ENCODE results near the gene SLC1A1. TPM values are rescaled to one million over a fixed set of nuclear protein-coding genes. Genes with fewer than 3 reads are reported as not detected.

The SLC1A1 gene
- total RNA-seq (2014; rRNA removed; shearing (Covaris generic)): 0.10 TPM in 1 of 2 replicates, not detected in the other
- not detected in 2 replicates for polyA plus RNA-seq (2014; cell fraction: nucleus; rRNA removed)

DNA sequence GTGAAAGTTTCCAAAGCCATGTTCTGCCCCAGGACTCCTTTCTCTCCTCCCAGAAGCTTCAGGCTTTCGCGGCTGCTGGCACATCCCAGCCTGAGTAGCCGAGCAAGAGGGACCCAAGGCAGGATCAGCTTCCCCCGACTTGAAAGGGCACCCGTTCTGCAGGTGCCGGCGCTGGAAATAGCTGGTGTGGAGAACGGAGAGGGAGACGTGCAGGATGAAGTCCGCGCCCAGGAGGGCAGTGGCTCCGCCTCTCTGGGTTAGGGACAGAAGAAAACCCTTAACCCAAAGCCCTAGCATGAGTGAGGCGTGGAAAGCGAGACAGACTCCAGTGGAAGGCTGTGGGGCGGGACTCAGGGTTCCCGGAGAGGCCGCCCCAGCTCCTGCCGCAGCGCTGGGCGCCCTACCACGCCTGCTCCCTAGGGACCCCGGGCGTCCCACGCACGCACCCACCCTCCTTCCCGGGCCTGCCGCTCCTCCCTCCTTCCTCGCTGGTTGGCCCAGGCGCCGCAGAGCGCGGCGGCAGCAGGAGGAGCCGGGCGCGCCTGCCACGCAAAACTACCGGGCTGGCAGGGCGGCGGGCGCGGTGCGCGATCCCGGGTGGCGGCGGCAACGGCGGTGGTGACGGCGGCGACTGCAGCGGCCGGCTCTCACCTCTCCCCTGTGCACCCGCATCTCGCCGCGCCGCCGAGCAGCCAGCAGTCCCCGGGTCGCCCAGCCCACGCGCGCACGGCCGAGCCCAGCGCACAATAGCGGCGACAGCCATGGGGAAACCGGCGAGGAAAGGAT is at the start of gene SLC1A1:
SLC1A1 (plus strand) TSS at position 550 of the 786 bp plus-strand sequence; CDS start at position 762, 212 bp downstream.
- DNase-seq (ENCODE audit: extremely low read depth, low read depth): no peak

DNA sequence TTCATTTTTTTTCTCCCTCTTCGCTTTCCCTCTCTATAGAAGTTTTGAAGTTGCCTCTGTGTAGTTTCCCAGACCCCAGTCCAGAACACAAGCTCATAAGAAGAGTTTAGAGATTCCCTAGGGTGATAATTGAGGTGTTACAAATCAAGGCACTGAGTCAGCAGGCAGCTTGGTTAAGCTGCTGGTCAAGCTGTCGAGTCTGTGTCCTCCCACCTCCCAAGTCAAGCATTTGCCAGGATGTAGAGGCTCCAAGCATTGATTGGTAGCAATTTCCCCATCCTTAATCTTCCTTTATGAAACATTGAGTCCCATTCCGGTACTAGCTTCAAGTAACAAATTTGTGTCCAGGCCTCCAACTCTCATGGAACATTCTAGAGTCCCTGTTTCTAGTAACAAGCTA is 47.5 kb upstream of the SLC1A1 start:
- no peak for DNase-seq (ENCODE audit: extremely low read depth, low read depth)

DNA sequence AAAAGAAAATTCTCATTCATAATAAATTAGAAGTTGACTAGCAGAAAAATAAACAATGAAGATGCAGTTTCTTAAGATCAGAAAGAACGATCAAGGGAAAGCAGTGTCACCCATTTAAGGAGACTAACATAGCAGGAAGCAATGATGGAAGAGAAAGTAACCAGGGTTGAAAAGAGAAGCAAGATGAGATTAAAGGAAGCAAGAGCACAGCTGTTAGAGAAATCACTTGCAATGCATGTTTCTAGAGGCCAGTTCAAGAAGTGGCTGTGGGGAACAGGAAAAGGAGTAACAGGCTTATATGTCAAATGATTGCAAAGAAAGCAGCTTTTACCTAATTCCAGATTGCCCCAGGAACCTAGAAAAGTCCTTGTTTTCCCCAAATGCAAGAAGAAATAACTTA is 46.8 kb upstream of the SLC1A1 start:
- DNase-seq (ENCODE audit: extremely low read depth, low read depth): no peak

DNA sequence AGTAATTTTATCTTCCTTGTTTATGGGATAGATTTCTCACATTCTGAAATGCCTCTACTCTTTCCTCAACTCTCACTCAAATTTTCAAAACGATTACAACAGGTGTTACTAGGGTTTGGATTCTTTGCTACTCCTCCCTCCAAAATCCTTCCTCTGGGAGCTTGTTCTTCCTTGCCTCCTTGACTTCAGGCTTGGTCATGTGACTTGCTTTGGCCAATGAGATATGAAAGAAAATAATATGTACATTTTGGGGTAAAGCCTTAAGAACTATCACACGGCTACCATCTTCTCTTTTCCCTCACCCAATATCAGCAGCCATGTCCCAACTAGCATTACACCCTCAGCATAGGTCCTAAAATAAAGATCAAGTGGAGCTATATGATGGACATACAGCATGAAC is 28.8 kb upstream of the SLC1A1 start:
- no peak for DNase-seq (ENCODE audit: extremely low read depth, low read depth)

DNA sequence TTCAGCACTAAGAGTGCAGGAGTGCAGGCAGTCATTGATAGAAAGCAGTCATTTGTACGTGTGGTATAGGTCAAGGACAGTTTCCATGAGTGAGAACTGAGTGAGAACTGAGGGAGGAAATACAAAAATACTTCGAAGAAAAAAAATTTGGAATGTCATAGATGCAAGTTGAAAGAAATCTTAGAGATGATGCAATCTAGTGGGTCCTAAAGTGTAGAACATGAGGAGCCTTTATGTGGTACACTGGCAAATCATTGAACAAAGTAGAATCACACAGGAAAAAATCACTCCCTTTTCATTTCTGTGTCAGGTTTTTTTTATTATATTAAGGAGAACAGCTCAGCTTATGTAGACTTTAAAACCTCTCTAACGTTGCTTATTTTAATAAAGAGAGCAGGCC is 26.4 kb upstream of the SLC1A1 start:
- no peak for DNase-seq (ENCODE audit: extremely low read depth, low read depth)

DNA sequence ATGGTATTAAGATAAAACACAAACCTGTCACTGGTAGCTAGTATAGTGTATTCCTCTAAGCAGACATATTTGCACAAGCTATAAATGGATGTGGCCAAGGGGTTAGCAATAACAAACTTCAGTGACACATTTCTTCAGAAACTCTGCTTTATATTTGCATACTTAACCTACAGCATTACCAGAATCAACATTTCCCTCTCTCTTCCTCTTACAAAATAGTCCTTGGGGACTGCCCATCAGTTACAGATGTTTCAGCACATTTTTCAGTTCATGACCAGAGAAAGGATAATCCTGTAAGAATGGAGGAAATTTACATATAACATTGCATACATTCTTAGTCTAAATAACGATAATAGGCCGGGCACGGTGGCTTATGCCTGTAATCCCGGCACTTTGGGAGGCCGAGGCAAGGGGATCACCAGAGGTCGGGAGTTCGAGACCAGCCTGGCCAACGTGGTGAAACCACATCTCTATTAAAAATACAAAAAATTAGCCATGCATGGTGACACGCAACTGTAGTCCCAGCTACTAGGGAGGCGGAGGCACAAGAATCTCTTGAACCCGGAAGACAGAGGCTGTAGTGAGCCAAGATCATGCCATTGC is 25.3 kb upstream of the SLC1A1 start:
- no peak for DNase-seq (ENCODE audit: extremely low read depth, low read depth)

DNA sequence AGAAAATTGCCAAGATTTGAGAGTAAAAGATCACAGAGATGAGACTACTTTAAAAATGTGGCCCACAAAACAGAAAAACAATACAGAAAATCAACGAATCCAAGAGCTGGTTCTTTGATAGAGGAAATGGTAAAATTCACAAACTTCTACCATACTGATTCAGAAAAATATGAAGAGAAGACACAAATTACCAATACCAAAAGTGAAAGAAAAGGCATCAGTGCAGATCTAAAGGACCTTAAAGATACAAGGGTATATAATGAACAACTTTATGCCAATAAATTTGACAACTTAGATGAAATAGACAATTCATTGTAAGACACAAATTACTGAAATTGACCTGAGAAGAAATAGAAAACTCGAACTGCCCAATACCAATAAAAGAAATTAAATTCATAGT is 24.4 kb upstream of the SLC1A1 start:
- DNase-seq (ENCODE audit: extremely low read depth, low read depth): no peak

DNA sequence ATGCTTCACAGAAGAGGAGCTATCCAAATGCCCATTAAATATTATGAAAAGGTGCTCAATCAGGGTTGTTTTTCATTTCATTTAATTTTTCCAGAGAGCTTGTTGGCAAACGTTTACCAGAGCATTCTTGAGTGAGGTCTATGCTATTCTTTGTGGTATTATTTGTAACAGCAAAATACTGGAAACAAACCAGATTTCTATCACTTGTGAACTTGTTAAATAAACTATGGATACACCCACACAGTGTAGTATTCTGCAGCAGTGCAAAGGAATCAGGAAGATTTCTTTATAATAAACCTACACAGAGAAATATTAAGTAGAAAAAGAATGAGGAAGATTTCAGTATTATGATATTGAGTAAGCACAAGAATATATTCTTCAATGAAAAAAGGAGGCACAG is 15.0 kb upstream of the SLC1A1 start:
- DNase-seq (ENCODE audit: extremely low read depth, low read depth): no peak

DNA sequence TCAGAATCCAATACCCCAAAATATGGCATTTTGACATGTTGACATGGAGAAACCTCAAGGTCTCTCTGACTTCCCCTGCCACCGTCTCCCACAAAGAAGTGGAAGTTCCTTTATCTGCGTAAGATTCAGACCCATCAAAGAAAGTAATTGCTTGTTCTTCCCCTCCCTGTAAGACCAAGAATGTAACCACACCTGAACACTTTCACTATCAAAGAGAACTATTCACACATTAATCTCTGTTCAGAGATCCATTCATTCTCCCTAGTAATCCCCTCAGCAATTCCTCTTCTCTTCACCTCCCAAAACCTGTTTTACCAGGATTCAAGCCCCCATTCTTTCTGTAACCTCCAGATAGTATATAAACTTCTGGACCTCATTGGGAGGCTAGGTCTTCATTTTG is 4.1 kb upstream of the SLC1A1 start:
- DNase-seq (ENCODE audit: extremely low read depth, low read depth): no peak

DNA sequence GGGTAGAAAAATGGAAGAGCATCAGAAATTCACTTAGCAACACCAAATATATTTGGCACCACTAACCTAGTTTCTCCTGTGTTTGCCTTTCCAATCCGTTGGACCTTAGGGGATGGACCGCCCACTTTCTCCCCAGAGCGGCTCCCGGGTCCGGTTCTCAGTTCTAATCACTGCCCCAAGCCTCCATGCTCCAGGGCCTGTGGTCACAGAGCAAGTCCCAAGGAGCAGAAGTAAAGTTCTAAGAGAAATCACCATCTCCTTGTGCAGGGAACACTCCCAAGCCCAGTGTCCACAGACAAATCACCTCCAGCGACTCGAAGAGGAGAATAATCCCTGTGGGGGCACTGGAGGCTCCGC is 728 bp upstream of the SLC1A1 start:
- no peak for DNase-seq (ENCODE audit: extremely low read depth, low read depth)

DNA sequence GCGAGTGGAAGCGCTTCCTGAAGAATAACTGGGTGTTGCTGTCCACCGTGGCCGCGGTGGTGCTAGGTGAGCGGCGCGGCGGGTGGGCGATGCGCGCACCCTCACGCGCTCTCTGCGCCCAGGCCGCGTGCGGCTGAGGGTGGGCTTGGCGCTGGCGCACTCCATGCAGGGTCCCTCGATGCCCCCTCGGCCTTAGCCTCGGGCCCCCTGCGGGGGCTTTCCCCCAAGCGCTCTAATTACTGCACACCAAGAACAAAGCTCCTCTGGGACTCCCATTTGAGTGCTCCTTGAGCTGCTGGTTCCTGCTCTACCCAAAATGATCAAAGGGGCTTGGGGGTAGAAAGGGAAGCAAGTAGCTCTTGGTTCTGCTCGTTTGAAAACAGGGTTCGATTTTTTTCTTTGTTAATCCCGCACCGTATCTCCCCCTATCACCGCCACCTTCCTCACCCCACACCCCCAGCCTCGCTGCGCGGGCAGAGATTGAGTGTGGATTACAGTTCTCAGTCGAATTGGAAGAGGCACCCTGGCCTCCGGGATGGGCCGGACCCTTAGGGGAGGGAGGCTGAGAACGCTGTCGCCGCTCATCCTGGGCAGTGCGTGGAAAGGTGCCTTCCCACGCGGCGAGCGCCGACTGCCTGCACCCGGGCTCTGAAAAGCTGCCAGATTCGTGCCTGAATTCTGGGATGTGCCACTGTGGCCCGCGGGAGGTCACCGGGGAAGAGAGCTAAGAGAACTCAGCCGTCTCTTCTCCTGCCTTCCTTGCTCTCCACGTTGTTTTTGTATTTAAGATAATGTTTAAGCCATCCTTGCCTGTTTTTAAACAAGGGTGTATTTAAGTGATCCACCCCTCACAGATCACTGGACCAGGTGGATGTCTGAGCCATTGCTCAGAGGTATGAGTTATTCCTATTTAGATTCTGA is 697 bp downstream of the SLC1A1 start:
- DNase-seq (ENCODE audit: extremely low read depth, low read depth): no peak

DNA sequence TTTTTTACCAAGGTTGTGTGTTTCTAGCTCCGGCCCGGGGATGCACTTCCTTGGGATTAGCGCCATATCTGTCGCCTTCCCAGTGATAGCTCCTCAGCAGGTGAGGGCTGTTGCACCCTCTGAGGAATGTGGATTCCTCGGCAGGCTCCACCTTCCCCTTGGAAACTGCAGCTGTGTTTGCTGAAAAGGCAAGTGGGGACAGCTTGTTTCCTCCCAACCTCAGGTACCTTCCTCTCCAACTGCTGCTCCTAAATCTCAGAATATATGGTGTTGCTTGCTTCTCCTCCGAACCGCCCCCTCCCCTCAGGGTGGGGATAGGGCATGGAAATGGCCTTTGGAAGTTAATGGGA is 1.3 kb downstream of the SLC1A1 start:
- DNase-seq (ENCODE audit: extremely low read depth, low read depth): no peak

DNA sequence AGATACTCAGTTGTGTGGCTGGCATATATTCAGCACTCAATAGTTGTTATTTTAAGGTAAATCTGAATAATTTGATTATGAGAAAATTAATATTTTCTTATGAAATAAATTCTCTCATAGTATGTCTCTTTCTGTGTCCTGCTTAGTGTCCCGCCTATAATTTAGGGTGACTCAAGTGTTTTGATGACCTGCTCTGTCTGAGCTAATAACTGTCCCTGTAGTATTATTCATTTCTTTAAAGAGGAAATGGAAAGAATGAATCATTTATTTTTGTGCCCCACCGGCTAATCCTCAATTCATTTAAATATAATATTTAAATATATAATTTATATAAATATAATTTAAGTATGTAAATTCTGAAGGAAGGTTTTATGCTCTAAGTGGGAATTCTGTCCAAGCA is 4.1 kb downstream of the SLC1A1 start:
- no peak for DNase-seq (ENCODE audit: extremely low read depth, low read depth)

DNA sequence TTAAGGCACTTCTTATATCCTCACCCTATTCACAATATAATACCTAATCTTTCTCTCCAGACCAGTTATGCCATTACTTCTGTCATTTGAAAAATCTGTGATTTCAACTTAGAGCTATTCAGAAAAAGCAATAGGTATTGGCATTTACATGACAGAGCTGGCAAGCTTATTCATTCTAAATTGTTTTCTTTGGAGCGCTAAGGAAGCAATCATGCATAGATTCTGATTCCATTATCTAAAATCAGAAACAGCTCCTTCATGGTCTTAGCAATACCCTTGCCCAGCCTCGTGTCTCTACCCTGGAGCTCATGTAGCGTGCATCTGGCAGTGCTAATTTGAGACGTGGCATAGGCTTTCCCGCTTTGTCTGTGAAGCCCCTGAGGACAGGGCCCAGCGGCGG is 4.5 kb downstream of the SLC1A1 start:
- DNase-seq (ENCODE audit: extremely low read depth, low read depth): no peak

DNA sequence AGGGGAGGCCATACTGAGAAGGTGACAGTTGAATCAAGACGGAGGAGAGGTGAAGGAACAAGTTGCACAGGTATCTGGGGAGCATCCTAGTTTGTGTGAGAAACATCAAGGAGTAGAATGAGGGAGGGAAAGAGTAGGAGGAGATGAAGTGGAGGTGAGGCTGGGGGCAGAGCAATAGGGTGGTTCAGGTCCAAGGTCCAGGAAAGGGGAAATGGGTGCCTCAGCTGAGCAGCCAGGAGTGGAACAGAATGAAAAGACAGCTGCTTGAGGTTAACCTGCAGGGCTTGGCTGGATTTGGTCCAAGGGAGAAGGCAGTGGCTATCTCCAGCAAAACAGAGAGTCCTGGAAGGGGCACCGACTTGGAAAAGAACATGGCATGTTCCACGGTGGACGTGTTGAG is 5.3 kb downstream of the SLC1A1 start:
- DNase-seq (ENCODE audit: extremely low read depth, low read depth): no peak

DNA sequence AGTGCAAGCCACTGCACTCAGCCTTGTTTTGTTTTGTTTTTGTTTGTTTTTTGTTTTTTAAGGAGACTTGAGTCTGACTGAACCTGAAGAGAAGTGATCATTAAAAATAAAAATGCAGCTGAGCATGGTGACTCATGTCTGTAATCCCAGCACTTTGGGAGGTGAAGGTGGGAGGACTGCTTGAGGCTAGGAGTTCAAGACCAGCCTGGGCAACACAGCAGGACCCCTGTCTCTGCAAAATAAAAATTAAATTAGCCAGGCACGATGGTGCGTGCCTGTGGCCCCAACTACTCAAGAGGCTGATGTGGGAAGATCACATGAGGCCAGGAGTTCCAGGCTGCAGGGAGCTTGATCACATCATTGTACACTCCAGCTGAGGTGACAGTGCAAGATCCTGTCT is 6.2 kb downstream of the SLC1A1 start:
- no peak for DNase-seq (ENCODE audit: extremely low read depth, low read depth)

DNA sequence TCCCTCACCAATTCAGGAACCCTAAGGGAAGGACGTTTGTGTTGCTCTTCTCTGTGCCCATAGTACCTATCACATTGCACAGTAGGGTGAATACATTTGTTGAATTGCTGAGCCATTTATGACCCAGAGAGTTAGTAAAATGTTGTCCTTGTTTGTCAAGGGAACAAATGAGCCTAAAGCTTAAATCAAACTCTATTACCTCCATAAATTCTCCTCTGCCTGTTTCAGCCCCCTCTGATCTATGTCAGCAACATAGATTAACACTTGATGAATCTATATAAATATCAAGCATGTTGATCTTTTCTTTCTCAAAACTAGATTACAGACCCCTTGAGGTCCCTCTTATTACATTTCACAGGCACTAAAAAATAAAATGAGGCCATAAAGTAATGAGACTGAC is 7.1 kb downstream of the SLC1A1 start:
- DNase-seq (ENCODE audit: extremely low read depth, low read depth): no peak

DNA sequence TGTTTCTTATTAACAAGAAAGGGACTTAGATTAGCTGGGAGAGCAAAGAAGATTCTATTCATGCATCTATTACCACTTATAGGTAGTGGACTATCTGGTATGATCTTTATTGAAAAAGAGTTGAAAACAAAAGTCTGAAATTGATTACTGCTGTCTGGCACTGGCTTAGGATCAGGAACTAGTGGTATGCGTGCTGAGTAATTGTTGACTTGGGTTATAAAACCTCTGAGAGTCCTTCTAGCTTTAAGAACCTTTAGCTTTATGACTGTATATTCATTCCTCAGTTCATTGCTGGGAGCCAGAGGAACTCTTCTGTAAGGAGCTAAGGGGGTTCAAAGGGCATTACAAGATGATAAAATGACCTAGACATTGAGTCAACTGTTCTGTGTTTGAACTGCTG is 7.6 kb downstream of the SLC1A1 start:
- DNase-seq (ENCODE audit: extremely low read depth, low read depth): no peak

DNA sequence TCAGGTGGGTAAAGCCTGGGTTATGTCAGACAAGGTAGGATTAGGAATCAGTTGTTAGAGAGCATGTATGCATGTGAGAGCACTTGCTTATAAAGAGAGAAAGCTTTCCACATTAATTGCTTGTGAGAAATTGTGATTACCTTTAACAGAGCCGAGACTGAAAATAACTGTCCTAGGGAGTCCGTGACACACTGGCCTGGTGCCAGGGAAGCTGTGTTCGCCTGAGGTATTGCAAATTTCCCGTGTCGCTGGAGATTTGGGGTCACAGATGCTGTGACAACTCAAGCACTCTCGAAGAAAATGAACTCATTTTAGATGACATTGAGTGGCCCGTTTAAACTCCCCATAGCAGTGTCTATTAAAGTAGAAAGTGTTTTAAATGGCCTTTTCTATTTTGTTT is 9.6 kb downstream of the SLC1A1 start:
- DNase-seq (ENCODE audit: extremely low read depth, low read depth): no peak

DNA sequence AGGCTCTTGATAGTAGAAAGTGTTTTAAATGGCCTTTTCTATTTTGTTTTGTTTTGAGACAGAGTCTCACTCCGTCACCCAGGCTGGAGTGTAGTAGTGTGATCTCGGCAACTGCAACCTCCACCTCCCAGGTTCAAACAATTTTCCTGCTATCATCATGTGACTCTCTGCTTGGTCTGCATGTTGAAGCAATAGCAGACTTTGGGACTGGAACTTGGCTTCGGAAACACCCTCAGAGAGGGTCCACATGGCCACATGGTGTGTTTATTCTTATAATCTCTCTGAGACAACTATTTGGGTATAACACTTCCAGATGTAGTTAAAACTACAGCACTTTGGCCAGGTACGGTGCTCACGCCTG is 10.9 kb downstream of the SLC1A1 start:
- no peak for DNase-seq (ENCODE audit: extremely low read depth, low read depth)

DNA sequence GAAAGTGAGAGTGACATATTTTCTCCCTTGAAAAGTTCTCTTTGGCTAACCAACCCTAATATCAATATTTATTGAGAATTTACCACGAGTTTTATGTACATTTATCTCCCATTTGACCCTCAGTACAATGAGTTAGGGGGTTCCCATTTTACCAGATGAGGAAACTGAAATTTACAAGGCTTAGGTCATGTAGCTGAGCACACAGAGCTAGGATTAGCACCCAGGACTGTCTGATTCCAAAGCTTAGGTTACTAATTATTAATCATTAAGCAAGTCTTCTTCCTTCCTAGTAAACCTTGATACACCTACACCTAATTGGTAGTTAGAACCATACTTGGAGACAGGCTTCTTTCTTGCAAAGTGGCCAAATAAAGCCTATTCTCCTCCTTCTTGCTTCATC is 12.2 kb downstream of the SLC1A1 start:
- DNase-seq (ENCODE audit: extremely low read depth, low read depth): no peak

DNA sequence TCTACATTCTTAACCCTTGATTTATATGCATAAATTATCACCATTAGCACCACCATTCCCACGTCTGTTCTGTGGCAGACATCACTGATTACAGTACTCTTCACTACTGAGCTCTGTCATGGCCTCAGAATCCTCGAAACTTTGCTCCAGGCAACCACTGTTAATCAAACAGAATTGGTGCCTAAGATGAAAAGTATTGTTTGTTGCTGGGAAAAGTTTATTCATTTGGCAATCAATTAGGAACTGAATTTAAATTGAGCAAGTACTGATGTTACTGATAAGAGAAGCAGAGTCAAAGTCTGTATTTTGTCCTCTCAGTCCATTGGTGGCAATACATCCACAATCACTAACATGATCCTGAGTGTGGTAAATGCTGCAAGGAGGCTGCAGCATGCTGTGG is 12.8 kb downstream of the SLC1A1 start:
- DNase-seq (ENCODE audit: extremely low read depth, low read depth): no peak
